Fibroblast of skin of right biceps (primary cell): Measurements from ENCODE around the gene CST9.
"Not testable (repeated sequence)": the region's sequence is repeated elsewhere in the genome, so short reads cannot be mapped to it uniquely, and the experiment has no call there.

ENCODE experiments used
- DNase-seq: peaks from one replicate; pipeline ENCODE4 v3.0.0-alpha.2; 2013

CST9 gene

GRCh38 chr20:23636908-23637281 is 31.2 kb upstream of the CST9 start:
- DNase-seq, result no peak

- no peak for DNase-seq
Measured at GRCh38 chr20:23636182-23636907, 30.6 kb upstream of the CST9 start.

- DNase-seq, result not testable (repeated sequence)
Measured at GRCh38 chr20:23635768-23636090, 30.0 kb upstream of the CST9 start.

- no peak for DNase-seq
Measured at GRCh38 chr20:23634985-23635767, 29.5 kb upstream of the CST9 start.

- DNase-seq, result no peak
Measured at GRCh38 chr20:23634044-23634801, 28.5 kb upstream of the CST9 start.

GRCh38 chr20:23632711-23633573 is 27.2 kb upstream of the CST9 start:
- DNase-seq, result no peak

- no peak for DNase-seq
Measured at GRCh38 chr20:23631981-23632710, 26.4 kb upstream of the CST9 start.

- DNase-seq, result no peak
Measured at GRCh38 chr20:23631226-23631822, 25.6 kb upstream of the CST9 start.

GRCh38 chr20:23630392-23630849 is 24.7 kb upstream of the CST9 start:
- no peak for DNase-seq

GRCh38 chr20:23629542-23630391 is 24.1 kb upstream of the CST9 start:
- DNase-seq, result no peak

- peak; percentile 46 for DNase-seq
Measured at GRCh38 chr20:23629017-23629541, 23.4 kb upstream of the CST9 start.

- DNase-seq, result no peak
Measured at GRCh38 chr20:23628402-23629016, 22.8 kb upstream of the CST9 start.

- DNase-seq, result no peak
Measured at GRCh38 chr20:23627501-23627900, 21.8 kb upstream of the CST9 start.

GRCh38 chr20:23626040-23626620 is 20.4 kb upstream of the CST9 start:
- DNase-seq, result no peak

GRCh38 chr20:23625236-23625964 is 19.7 kb upstream of the CST9 start:
- no peak for DNase-seq

- DNase-seq, result peak; percentile 9
Measured at GRCh38 chr20:23624324-23624691, 18.6 kb upstream of the CST9 start.

- DNase-seq, result no peak
Measured at GRCh38 chr20:23623666-23624323, 18.1 kb upstream of the CST9 start.

- peak; percentile 80 for DNase-seq
Measured at GRCh38 chr20:23622839-23623343, 17.2 kb upstream of the CST9 start.
